Fibroblast of skin of right biceps (primary cell): ENCODE measurements around the gene RABL6.
"Not testable (repeated sequence)": the region's sequence is repeated elsewhere in the genome, so short reads cannot be mapped to it uniquely, and the experiment has no call there.

Experiments
- DNase-seq: peaks from one replicate; pipeline ENCODE4 v3.0.0-alpha.2; 2013

Gene RABL6

GRCh38 chr9:136807281-136808074, at the start of gene RABL6:
TSS of gene RABL6 (plus strand) at chr9:136807948. CDS start at chr9:136808197, 249 bp downstream.
- DNase-seq: peak; percentile 70

DNA sequence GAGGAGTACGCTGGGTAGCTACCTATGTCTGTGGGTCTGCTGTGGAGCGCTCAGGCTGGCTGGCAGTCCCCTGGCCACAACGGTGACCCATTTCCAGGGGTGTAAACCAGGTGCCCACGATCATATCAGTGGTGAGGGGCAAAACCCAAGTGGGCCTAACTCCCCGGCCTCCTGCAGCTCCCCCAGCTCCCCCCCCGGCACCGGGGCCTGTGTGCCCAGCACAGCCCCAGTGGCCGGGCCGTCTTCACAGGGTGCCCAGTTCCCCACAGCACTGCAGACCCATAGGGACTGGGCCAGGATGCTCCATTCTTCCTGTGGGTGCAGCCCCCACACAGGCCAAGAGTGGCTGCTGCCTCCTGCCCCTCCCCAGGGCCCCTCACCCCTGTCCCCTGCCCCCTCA, 48.7 kb upstream of the RABL6 start:
- DNase-seq: no peak

- no peak for DNase-seq
These were observed 48.1 kb upstream of the RABL6 start for GRCh38 chr9:136759436-136760325.

GRCh38 chr9:136760424-136760823, 47.3 kb upstream of the RABL6 start:
- DNase-seq: no peak

DNA sequence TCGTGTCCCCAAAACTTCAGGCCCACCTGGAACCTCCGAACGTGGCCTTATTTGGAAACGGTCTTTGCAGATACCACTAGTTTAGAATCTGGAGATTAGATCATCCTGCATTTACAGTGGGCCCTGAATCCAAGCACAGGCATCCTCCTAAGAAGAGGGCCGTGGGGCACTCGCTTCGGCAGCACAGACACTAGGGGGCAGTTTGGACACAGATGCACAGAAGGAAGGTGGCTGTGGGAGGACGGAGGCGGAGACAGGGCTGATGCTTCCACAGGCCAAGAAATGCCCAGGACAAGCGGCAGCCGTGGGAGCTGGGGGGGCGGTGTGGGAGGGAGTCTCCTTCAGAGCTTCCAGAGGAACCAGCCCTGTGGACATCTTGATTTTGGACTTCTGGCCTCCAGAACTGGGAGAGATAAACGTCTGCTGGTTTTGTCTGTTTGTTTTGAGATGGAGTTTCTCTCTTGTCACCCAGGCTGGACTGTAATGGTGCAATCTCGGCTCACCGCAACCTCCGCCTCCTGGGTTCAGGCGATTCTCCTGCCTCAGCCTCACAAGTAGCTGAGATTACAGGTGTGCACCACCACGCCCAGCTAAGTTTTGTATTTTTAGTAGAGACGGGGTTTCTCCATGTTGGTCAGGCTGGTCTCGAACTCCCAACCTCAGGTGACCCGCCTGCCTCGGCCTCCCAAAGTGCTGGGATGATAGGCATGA, 46.8 kb upstream of the RABL6 start:
- peak; percentile 46 for DNase-seq

GRCh38 chr9:136761545-136761981, 46.2 kb upstream of the RABL6 start:
- DNase-seq: no peak

GRCh38 chr9:136762221-136762691, 45.5 kb upstream of the RABL6 start:
- DNase-seq: no peak

DNA sequence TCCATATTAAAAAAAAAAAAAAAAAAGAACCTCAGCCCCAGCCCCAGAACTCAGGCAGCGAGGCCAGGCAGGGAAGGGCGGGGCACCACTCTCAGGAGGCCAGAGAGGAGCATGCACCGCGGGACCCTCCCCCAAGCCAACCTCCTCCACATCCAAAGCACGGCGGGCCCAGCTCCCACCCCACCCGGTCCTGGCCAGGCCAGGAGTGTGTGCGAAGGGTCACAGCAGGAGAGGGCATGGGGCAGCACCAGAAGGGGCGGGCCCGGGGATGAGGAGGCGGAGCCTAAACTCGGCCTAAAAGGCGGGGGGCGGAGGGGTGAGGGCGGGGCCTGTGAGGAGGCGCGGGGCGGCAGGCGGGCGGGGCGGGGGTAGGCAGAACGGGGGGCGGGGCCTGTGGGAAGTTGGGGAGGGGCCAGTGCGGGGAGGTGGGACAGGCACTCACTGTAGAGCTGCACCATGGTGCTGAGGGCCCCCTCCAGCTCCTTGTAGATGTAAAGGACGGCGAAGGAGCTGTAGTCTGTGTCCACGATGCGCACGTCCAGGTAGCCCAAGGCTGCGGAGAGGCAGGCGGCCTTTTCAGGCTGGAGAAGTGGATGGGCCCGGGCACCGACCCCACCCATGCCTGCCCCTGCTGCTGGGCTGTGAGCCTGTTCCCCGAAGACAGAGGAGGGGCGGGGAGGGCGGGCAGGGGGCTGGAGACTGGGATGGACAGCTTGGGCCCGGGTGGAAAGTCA, 44.7 kb upstream of the RABL6 start:
- peak; percentile 40 for DNase-seq

- no peak for DNase-seq
These were observed 44.1 kb upstream of the RABL6 start for GRCh38 chr9:136763649-136764035.

- no peak for DNase-seq
These were observed 43.4 kb upstream of the RABL6 start, which contains the start of gene LCN15 for GRCh38 chr9:136764301-136764891. TSS of gene LCN15 (minus strand) at chr9:136764518. CDS start at chr9:136764488, 30 bp downstream.

DNA sequence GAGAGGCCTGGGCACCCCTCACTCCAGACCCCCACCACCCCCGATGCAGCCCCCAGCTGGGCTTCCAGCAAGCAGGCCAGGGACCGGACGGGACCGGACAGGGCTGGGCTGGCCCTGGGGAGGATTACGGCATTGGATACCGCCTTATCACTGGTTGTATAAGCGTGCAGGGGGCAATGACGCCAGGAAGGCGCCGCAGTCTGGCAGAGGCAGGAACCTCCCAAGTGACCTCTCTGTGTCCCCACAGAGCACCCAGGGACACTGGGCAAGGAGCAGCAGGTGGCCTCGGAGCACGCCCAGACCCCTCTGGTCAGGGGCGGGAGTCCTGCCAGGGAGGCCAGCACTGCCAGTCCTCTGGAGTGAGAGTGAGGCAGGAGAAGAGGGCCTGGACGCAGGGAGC, 42.7 kb upstream of the RABL6 start:
- DNase-seq: no peak

GRCh38 chr9:136765745-136766409, 41.9 kb upstream of the RABL6 start:
- DNase-seq: not testable (repeated sequence)

- peak; percentile 22 for DNase-seq
These were observed 41.2 kb upstream of the RABL6 start for GRCh38 chr9:136766410-136767120.

DNA sequence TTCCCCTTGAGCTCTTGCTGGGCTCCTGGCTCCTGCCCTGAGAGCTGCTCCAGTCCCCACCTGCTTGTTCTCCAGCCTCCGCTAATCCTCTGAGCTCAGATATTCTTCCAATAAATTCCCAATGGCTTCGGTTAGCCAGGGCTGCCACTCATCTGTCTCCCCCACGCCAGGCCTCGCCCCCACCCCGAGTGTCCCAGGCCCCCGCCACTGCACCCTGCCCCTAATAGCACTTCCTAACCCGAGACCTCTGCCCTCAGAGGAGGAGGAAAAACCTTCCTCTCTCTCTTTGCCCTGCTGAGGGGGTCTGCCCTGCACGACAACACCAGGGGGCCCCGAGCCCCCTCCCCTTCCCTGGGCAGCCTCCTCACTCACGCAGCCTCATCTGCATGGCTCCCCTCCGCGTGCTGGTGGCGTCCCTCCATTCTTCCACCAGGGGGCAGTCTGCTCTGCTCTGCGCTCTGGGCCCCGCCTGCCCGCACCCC, 38.0 kb upstream of the RABL6 start:
- no peak for DNase-seq

GRCh38 chr9:136771907-136772415, 35.8 kb upstream of the RABL6 start:
- no peak for DNase-seq

- no peak for DNase-seq
These were observed 34.2 kb upstream of the RABL6 start for GRCh38 chr9:136773386-136774044.

GRCh38 chr9:136774416-136775045, 33.2 kb upstream of the RABL6 start:
- no peak for DNase-seq

DNA sequence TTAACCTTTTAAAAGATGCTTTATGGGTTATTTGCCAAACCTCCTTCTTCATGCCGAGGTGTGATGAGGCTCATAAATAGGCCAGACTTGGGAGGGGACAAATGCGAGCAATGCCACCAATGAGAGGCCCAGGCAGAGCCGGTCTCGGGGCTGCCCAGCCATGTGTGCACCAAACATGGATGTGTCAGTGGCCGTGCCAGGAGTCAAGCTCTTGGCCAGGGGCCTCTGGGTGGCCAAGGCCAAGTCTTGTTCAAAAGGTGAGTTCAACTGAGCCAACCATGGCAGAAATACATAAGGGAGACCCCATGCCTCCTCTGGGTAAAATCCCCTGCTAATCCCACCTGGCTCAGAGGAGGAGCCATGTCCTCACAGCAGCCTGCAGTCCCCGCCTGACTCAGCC, 32.6 kb upstream of the RABL6 start:
- no peak for DNase-seq

DNA sequence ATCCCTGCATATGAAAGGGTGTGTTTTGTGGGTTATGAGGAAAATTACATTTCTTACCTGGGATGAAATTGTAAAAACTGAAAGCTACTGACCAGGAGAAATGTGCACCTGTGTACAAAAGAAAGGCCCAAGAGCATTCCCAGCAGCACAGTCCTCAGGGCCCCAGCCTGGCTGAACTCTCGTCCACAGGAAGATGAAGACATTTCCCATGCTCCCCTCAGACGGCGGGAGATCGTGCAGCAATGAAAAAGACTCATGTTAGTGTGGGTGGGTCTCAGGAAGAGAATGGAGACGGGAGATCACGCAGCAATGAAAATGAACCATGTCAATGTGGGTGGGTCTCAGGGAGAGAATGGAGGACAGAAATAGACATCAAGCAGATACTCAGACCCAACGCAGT, 30.8 kb upstream of the RABL6 start:
- DNase-seq: no peak
